Measurements from ENCODE around the gene ZNF814.
"Not testable (repeated sequence)": the region's sequence is repeated elsewhere in the genome, so short reads cannot be mapped to it uniquely, and the experiment has no call there.

DNA sequence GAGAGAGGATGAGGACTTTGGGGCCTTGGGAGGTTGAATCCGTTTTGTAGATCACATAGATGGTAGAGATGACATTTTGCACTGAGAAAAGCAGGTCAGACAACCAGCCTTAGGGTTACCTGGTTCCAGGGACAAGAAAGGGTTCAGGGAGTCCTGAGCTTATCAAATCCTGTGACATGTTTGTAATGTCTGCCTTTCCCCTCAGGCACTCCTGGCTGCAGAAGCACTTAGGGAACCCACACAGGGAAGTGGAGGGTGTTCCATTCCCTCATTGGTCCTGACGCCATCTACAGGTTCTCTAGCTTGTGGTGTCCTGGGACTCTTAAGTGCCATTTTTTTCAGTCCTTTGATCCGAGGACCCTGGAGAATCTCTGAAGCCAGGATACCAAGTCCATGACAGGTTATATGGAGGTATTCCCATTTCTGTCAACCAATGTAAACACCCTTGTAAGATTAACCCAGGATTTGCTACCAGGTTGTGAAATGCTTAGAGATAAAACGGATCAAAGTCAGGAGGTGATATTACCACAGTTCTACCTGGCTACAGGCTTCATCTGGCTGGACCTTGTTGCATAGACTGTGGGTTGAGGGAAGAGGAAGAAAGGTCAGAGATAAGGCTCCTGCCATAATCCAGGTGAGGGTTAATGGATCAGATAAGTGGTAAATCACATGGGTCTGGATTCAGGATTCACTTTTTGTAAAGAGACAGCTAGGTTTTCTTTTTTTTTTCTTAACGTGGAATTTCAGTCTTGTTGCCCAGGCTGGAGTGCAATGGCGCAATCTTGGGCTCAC is 36.8 kb downstream of the ZNF814 start:
- not testable (repeated sequence) for TF ChIP-seq CTCF (conservative IDR thresholded peaks at IDR 0.05); EZH2 (IDR thresholded peaks at IDR 0.05; ENCODE audit: low read depth)

Data from PC-9 (cell line).